Measurements from ENCODE around the gene MTOR. TPM values are rescaled to one million over a fixed set of nuclear protein-coding genes. Genes with fewer than 3 reads are reported as not detected.

MTOR gene
- total and polyA plus RNA-seq, 2 of the 8 experiments (the other 6 are each of a cell fraction or from before 2014, with no cell fraction given), result 44.2 to 76.8 TPM

- no peak for TF ChIP-seq TEAD4 (IDR thresholded peaks at IDR 0.05; ENCODE audit: low read depth, low read length)
Measured at GRCh38 chr1:11134251-11134897, 128.0 kb downstream of the MTOR start (continued).

Data from H1 (cell line).